A673 (cell line): Measurements from ENCODE around the gene TLR1.

ENCODE experiments used
- CTCF ChIP-seq: fragments of 300-800, 200-600 bp; sonication (generic); conservative IDR thresholded peaks from 2 replicates; pipeline ENCODE4 v1.5.1; 2017; ENCODE audit warnings: low read depth, mild to moderate bottlenecking, antibody characterized with exemption, low read length, moderate library complexity, mixed read lengths
- EZH2 ChIP-seq: fragments of 200-600 bp; sonication (generic); IDR thresholded peaks from 2 replicates; pipeline ENCODE4 v1.6.1; 2017; ENCODE audit warnings: borderline replicate concordance, low read depth, mild to moderate bottlenecking, mixed read lengths, antibody characterized with exemption, low read length; ENCODE audit not compliant: poor library complexity, severe bottlenecking

GRCh38 chr4:38752941-38753806, 51.4 kb downstream of the TLR1 start:
- TF ChIP-seq CTCF (no peak), EZH2 (no peak)
